GM10266 (cell line): ENCODE data around the gene SCN3B.

ENCODE experiments used
- DNase-seq: peaks from one replicate; pipeline ENCODE4 v3.0.0; 2012; ENCODE audit errors: extremely low spot score
- TF ChIP-seq, protein P1 (sequence below): IDR thresholded peaks from 2 replicates; pipeline ENCODE4 v1.5.1; 2012; ENCODE audit warnings: mild to moderate bottlenecking, low read depth; ENCODE audit not compliant: control insufficient read depth, insufficient read depth; ENCODE audit errors: missing control alignments

The SCN3B gene

DNA sequence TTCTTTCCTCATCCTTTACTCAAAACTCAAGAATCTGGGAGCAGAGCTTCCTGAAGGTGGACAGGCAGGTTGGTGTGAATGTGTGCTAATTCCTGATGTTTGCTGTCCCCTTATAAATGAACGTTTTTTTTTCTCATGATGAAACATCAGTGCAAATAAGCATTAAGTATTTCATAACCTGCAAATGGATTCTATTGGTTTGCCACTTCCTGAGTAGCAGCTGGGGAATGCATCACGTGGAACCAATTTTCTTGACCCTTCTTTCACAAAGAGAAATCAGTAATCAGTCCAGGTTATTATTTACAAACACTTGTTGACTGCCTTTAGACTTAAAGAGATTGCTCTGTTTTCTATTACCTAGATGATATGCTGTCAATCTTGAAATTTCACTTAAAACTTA, 40.1 kb upstream of the SCN3B start:
- TF ChIP-seq, protein P1, sequence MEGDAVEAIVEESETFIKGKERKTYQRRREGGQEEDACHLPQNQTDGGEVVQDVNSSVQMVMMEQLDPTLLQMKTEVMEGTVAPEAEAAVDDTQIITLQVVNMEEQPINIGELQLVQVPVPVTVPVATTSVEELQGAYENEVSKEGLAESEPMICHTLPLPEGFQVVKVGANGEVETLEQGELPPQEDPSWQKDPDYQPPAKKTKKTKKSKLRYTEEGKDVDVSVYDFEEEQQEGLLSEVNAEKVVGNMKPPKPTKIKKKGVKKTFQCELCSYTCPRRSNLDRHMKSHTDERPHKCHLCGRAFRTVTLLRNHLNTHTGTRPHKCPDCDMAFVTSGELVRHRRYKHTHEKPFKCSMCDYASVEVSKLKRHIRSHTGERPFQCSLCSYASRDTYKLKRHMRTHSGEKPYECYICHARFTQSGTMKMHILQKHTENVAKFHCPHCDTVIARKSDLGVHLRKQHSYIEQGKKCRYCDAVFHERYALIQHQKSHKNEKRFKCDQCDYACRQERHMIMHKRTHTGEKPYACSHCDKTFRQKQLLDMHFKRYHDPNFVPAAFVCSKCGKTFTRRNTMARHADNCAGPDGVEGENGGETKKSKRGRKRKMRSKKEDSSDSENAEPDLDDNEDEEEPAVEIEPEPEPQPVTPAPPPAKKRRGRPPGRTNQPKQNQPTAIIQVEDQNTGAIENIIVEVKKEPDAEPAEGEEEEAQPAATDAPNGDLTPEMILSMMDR = no peak
- no peak for DNase-seq

DNA sequence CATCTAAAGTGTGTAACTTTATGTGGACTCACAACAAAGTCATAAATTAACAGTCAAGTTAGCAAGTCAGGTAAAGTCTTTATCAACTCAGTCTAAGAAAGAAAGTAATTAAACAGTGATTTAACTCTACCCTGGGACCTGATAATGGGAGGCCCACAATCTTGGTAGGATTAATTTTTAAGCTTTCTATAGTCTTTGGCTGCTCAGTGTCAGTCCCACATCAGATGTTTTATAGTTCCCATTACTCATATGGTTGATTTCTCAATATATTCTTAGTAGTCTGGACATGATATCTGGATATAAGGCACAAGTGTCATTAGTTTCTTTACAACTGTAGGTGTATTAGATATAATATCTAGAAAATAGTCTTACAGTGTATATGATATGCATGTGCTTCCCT, 38.5 kb upstream of the SCN3B start:
- TF ChIP-seq, protein P1 = no peak
- no peak for DNase-seq

DNA sequence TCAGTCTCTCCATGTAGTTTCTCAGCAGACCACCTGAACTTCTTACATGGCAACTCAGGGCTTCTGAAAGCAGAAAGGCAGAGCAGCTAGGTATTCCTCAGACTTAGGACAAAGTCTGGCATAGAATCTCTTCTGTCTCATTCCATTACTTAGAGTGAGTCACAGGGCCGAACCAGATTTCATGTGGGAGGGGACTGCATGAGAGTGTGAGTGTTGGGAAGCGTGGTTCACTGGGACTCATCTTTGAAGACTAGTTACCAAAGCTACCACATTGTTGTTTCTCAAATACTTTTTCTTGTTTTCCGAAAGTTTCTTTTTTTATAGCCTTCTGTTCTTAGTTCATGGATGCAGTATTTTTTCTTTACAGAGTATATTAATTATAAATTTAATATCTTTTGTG, 36.1 kb upstream of the SCN3B start:
- no peak for DNase-seq

DNA sequence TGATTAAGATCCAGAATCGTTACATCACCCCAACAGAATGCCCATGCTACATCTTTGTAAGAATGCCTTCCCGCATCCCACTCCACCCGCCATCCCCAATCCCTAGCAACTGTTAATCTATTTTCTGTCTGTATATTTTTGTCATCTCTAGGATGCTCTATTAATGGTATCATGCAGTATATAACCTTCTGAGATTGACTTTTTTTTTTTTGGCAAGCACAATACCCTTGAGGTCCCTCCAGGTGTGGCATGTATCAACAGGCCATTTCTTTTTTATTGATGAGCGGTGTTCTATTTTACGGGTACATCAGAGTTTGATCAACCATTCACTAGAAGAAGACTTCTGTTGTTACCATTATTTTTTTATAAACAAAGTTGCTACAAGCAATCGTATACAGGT, 30.2 kb upstream of the SCN3B start:
- TF ChIP-seq, protein P1 = no peak
- no peak for DNase-seq

More for the DNA sequence above, 36.1 kb upstream of the SCN3B start:
- TF ChIP-seq, protein P1 = no peak

DNA sequence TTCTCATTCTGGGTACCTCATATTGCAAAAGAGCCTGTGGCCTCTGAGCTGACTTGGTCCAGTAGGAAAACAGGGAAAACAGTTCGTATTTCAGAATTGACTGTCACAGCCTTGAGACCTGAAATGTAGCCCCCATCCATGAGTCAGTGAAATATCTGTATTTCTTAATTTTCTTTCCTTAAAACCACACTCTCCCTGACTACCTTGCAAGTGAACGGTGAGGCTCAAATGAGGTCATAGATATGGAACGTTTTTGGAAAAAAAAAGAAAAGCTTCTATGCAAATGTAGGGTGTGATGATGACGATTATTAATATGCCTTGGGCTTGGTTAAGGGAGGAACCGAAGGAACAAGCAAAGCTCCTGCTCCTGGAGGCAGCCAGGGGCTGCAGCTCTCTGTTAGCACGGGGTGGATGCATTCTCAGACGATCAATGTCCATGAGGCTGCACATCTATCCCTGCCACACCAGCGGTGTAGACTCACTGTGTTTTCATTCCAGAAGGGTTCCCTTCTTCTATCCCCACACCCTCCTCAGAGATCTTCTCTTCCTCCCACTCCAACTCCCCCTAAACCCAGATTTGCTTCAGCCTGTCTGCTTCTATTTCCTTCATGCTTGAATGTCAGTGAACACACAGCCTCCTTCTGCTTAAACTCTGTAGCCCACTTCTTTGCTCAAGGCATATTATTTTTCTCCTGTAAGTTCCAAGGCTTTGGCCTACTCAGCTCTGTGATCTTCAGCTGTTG, 29.2 kb upstream of the SCN3B start:
- no peak for DNase-seq
- TF ChIP-seq, protein P1 = no peak

DNA sequence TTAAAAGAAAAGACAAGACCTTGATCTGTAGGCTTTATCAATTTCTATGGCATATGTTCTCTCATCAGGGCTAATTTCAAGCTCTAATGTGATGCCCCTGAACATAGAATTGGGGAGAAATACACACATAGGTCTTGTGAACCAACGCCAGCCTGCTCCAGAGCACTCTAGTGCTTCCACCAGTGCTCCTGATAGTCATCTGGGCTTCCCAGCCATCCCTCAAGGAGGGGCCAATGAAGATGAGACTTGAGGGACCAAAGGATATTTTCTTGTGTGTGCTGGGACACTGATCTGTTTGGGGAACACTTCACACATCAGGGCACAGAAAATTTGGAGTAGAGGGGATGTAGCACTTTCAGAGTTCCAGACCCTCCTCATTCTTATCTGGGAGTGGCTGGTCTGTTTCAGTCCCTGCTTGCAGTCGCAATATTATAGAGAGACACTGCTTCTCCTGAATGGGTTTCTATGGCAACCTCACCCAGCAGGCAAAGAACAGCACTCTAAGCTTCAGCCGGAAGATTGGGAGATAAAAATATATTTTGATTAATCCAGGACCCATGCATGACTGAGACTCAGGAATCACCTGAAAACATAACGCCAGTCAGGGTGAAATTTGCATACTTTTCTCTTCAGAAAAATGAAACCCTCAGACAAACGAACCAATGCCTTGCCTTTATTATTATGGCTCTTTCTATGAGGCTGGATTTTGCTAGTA, 28.4 kb upstream of the SCN3B start:
- TF ChIP-seq, protein P1 = no peak
- DNase-seq = no peak

DNA sequence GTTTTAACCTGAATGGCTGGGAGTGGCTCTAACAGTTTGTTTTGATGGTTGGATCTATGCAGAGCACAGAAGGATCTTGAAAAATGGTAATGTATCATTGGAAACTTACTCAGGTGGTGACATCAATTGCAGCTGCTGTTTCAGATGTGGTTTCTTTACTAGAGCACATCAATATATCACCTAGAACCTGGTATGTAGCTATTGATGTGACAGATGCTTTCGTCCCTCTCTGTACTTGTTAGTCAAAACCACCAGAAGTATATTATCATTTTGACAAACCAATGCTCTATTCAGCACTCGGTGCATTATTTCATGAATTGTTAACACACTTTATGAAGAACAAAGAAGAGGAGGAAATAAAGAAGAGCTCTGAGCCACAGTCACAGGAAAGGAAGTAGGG, 26.6 kb upstream of the SCN3B start:
- TF ChIP-seq, protein P1 = no peak

More for the DNA sequence above, 26.6 kb upstream of the SCN3B start:
- no peak for DNase-seq
